GM21528 (cell line): Measurements from ENCODE around the gene AP4B1.
"Not testable (repeated sequence)": the region's sequence is repeated elsewhere in the genome, so short reads cannot be mapped to it uniquely, and the experiment has no call there.

Experiments used
- ATAC-seq: cut with Tn5 transposase; IDR thresholded peaks from one replicate; pipeline ENCODE4 v1.9.1; 2021; ENCODE audit warnings: mild to moderate bottlenecking, moderate library complexity; ENCODE audit not compliant: unreplicated experiment, low FRiP score

The AP4B1 gene

DNA sequence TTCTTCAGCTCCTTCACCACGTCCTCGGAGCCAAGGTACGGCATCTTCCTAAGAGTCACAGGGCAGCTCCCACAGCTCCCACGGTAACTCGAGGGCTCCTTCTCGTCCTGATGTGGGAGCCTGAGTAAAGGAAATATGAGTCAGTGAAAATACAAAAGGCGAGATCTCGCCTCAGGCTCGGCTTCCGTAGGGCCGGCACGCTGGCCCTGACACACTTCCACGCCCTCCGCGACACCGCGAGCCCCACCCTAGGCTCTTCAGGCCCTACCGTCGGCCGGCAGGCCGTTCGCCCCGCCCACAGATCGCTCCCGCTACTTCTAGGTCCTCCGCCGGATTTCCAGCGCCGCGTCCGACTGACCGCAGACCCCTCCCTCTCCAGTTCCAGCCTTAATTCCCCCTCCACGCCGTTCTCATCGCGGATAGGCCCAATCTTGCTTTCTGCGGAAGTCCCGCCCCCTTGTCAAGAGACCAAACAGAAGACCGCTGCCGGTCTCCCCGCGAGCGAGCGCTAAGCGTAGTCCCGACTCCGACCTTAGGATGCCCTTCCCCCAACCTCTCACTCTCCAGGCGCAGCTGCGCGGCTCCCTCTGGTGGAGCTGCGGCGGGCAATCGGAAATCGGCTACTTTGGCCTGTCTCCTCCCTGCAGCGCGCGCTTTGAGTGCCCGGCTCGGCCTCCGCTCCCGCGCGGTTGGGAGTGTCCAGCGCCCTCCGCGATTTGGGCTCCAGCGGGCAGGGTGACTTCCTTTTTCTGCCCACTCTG, at the start of gene AP4B1, which contains the start of gene DCLRE1B:
Gene AP4B1, minus strand, starts transcription at position 126 of the 761 bp plus-strand sequence. Its CDS starts 82 bp downstream, at position 44.
Gene DCLRE1B, plus strand, starts transcription at position 653 of the 761 bp plus-strand sequence. CDS start 261 bp downstream, outside the sequence.
- peak; percentile 88 for ATAC-seq

- ATAC-seq: no peak
These were observed 47.1 kb upstream of the AP4B1 start for GRCh38 chr1:113951719-113952118.

- no peak for ATAC-seq
These were observed 46.3 kb upstream of the AP4B1 start for GRCh38 chr1:113950908-113951307.

GRCh38 chr1:113949007-113949406, 44.4 kb upstream of the AP4B1 start:
- ATAC-seq: no peak

GRCh38 chr1:113948151-113948550, 43.6 kb upstream of the AP4B1 start:
- not testable (repeated sequence) for ATAC-seq

- no peak for ATAC-seq
These were observed 42.9 kb upstream of the AP4B1 start for GRCh38 chr1:113947388-113948107.

- no peak for ATAC-seq
These were observed 42.2 kb upstream of the AP4B1 start for GRCh38 chr1:113946678-113947387.

GRCh38 chr1:113946112-113946511, 41.5 kb upstream of the AP4B1 start:
- no peak for ATAC-seq

GRCh38 chr1:113945329-113945728, 40.7 kb upstream of the AP4B1 start:
- no peak for ATAC-seq

GRCh38 chr1:113943028-113943811, 38.6 kb upstream of the AP4B1 start:
- ATAC-seq: no peak

DNA sequence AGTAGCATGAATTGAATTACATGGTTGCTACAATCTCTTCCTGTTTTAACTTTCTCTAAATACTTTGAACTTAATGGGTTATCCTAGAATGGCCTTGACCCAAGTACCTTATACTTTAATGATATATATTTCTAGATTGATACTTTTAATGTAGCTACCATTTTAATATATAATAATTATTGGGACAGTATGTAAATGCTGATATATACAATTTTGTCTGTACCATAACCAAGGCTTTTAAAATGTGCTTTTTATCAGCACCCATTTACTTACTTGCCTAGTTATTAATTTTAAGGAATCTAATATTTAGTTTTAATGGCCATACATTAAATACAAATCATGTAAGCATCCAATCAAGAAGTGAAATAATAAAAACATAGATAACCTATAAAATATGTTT, 37.9 kb upstream of the AP4B1 start:
- no peak for ATAC-seq

- no peak for ATAC-seq
These were observed 36.6 kb upstream of the AP4B1 start for GRCh38 chr1:113941245-113941559.

- ATAC-seq: no peak
These were observed 36.0 kb upstream of the AP4B1 start for GRCh38 chr1:113940365-113941244.

DNA sequence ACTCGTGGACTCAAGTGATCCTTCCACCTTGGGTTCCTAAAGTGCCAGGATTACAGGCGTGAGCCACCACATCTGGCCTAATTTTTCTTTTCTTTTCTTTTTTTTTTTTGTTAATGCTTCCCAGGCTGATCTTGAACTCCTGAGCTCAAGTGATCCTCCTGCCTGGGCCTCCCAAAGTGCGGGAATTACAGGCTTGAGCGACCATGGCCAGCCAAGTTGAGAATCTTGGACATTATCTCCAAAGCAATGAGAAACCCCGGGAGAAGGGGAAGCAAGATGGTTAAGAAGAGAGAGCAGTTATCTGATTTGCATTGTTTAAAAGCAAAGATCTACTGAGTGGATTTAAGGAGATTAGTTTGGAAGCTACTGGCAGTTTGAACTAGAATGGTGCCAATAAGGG, 33.6 kb upstream of the AP4B1 start:
- no peak for ATAC-seq

- ATAC-seq: no peak
These were observed 32.5 kb upstream of the AP4B1 start for GRCh38 chr1:113937146-113937545.

DNA sequence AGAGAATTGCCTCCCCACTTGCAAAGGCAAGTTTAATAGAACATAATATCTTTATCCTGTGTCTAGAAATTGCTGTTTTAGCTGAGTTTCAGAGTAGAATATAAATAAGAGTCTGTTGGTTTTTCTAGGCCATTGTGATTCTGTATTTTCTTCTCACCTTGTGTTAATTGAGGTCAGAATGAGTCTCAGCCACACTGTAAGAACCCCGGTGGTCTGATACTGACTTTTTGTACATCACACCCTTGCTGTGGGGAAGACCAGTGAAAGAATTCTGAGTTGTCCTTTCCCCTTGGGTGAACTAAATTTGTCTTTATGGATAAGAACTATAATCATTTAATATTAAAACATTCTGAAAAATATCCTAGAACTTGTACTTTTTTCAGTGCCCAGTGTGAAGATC, 31.4 kb upstream of the AP4B1 start:
- no peak for ATAC-seq

- ATAC-seq: no peak
These were observed 30.6 kb upstream of the AP4B1 start for GRCh38 chr1:113935176-113935575.

DNA sequence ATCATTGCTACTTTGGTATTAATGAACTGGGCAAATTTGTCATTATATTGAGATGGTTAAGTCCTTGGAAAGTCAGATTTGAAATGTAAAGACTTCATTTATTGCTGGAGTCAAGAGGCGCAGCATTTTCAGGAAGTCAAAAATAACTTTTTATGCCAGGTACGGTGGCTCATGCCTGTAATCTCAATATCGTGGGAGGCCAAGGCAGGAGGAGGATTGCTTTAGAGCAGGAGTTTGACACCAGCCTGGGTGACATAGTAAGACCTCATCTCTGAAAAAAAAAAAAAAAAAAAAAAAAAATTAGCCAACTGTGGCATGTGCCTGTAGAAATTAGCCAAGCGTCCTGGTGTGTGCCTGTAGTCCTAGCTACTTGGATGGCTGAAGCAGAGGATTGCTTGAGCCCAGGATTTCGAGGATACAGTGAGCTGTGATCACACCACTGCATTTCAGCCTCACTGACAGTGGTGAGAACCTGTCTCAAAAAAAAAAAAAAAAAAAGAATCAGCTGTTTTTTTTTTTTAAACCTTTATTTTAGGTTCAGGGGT, 30.0 kb upstream of the AP4B1 start:
- no peak for ATAC-seq

- ATAC-seq: no peak
These were observed 29.4 kb upstream of the AP4B1 start for GRCh38 chr1:113934006-113934405.
